ENCODE data around the gene WDR38. TPM values are rescaled to one million over a fixed set of nuclear protein-coding genes. Genes with fewer than 3 reads are reported as not detected.

The WDR38 gene
- total and polyA plus RNA-seq, 12 donors, result 0.04 to 0.22 TPM; not detected in 10

DNA sequence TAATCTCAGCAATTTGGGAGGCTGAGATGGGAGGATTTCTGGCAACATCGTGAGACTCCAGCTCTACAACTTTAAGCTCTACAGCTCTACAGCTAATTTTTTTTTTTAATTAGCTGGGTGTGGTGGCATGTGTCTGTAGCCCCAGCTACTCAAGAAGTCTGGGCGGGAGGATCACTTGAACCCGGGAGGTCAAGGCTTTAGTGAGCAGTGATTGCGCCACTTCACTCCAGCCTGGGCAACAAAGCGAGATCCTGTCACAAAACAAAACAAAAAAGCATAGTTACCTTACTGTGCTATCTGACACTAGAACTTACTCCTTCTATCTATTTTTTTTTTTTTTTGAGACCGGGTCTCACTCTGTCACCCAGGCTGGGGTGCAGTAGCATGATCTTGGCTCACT is 6.3 kb upstream of the WDR38 start:
- peaks cover 4 to 25% (median 13%) of the 10 kb centered on the region in 9 donors for H3K4me1 ChIP-seq
- WGBS, 2 donors, result 85 to 95% methylated on average over 6 of the region's 6 CpGs
- no peak overlapping the region for H3K4me3 ChIP-seq
- H3K27me3 ChIP-seq, result no peaks in the 10 kb centered on the region
- no peaks in the 10 kb centered on the region for H3K9me3 ChIP-seq
- ATAC-seq, result no peak
- no peak overlapping the region for H3K27ac ChIP-seq
- no peaks in the 10 kb centered on the region for H3K36me3 ChIP-seq
- intact Hi-C loops (cut with DNase I), result no loop called here
- no peak for DNase-seq
- TF ChIP-seq, protein P1, sequence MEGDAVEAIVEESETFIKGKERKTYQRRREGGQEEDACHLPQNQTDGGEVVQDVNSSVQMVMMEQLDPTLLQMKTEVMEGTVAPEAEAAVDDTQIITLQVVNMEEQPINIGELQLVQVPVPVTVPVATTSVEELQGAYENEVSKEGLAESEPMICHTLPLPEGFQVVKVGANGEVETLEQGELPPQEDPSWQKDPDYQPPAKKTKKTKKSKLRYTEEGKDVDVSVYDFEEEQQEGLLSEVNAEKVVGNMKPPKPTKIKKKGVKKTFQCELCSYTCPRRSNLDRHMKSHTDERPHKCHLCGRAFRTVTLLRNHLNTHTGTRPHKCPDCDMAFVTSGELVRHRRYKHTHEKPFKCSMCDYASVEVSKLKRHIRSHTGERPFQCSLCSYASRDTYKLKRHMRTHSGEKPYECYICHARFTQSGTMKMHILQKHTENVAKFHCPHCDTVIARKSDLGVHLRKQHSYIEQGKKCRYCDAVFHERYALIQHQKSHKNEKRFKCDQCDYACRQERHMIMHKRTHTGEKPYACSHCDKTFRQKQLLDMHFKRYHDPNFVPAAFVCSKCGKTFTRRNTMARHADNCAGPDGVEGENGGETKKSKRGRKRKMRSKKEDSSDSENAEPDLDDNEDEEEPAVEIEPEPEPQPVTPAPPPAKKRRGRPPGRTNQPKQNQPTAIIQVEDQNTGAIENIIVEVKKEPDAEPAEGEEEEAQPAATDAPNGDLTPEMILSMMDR (IDR thresholded peaks at IDR 0.05), result no peak

DNA sequence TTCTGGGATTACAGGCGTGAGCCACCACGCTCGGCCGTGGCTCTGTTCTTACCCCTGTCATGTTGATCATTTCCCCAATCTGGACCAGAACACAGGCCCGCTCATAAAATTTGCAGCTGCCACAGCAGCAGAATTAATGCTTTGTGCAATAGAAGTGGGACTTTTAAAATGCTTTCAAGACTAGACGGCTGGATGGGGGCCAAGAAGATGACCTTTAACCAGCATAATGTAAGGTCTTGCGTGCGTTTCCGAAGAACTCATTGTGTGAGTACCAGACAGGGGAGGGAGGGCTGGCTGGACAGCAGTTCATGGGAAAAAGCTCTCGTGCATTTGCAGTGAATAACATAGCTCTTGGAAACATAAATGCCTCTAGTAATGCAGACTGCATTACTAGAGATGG is 3.5 kb upstream of the WDR38 start:
- Histone ChIP-seq H3K27ac (peak overlapping the region in 7 of 10 donors; percentile 11 to 92 (median 58)), H3K4me3 (no peak overlapping the region), H3K4me1 (peaks cover 13 to 42% (median 25%) of the 10 kb centered on the region in 9 donors), H3K36me3 (no peaks in the 10 kb centered on the region), H3K9me3 (no peaks in the 10 kb centered on the region), H3K27me3 (no peaks in the 10 kb centered on the region)
- TF ChIP-seq, protein P1 (IDR thresholded peaks at IDR 0.05), result no peak
- WGBS, 2 donors, result 40 to 54% methylated on average over 10 of the region's 10 CpGs
- peak in 1 of 2 donors; percentile 83 for DNase-seq
- intact Hi-C loops (cut with DNase I), result loop anchor here in 3 of 10 donors (2.0 to 10.0 kb wide), 3 partner anchors 69 to 525 kb away; partner anchors contain the start of gene SCAI (in 1 of the 3)
- ATAC-seq, result no peak

DNA sequence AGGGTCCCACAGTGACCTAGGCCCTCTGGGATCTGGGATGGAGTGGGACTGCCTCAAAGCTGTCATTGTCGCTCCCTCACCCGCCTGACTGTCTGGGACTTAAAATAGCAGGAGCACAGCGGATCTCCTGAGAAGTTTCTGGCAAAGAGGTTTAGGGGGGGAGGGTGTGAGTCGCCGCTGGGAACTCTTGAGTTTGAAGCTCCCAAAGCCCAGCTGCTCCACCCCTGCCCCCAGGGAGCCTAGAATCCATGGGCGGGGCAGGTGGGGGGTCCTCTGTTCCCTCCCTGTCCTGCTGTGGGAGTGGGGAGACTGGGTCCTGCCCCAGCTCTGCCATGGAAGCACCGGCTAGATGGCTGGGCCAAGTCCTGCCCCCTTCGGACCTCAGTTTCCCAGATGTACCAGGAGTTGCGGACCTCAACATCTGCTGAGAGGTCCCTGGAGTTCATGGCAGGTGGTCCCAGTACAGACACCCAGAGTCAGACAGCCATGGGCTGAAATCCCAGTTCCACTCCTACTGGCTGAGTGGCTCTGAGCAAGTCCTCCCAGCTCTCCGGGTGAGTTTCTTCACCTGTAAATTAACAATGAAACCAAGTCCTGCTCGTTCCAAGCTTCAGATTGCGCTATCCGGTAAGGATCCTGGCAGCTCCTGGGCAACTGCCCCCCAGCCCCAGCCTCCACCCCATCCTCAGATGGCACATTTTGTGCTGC is 985 bp upstream of the WDR38 start:
- TF ChIP-seq, protein P1 (IDR thresholded peaks at IDR 0.05), result no peak
- WGBS, 2 donors, result 29 to 35% methylated on average over 13 of the region's 13 CpGs
- Histone ChIP-seq H3K27me3 (no peaks in the 10 kb centered on the region), H3K9me3 (no peaks in the 10 kb centered on the region), H3K4me3 (peak overlapping the region in 9 of 10 donors; percentile 9 to 56 (median 51)), H3K36me3 (peaks cover 0 to 13% (median 3%) of the 10 kb centered on the region in 9 donors), H3K4me1 (peaks cover 13 to 42% (median 25%) of the 10 kb centered on the region in 9 donors), H3K27ac (peak overlapping the region; percentile 66 to 92 (median 79))
- peak; percentile 57 to 80 for DNase-seq
- intact Hi-C loops (cut with DNase I), result loop anchor here in 7 of 10 donors (1.0 to 10.0 kb wide), 5 partner anchors 77 to 523 kb away; partner anchors contain the start of gene SCAI (in 1 of the 7)
- peak; percentile 47 to 82 (median 68) for ATAC-seq

DNA sequence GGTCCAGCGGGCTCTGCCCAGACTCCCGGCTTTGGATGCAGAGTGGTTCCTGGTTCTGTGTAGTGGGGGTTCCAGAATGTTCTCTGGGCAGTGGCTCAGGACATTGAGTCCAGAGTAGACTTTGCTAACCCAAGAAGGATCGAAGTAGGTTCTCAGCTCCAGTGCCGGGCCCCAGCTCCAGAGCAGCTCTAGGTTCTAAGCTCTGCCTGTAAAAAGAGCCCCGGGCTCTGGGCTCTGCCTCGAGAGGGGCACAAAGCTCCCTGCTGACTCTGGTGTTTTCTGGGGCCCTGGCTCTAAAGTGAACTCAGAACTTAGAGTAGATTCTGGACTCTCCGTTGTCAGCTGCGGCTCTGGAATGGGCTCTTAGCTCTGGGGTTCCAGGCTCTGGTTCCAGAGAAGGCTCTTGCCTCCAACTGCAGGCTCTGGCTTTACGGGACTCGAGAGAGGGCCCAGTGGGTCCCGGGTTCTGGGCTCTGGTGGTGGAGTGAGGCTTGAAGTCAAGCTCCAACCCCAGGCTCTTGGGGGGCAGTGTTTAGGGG is 414 bp downstream of the WDR38 start:
- 67 to 74% methylated on average over 11 of the region's 11 CpGs for WGBS, 2 donors
- Histone ChIP-seq H3K4me1 (peaks cover 13 to 45% (median 25%) of the 10 kb centered on the region in 9 donors), H3K9me3 (no peaks in the 10 kb centered on the region), H3K4me3 (peak overlapping the region; percentile 9 to 56 (median 48)), H3K27me3 (no peaks in the 10 kb centered on the region), H3K36me3 (peaks cover 0 to 27% (median 17%) of the 10 kb centered on the region in 9 donors), H3K27ac (peak overlapping the region in 9 of 10 donors; percentile 66 to 92 (median 80))
- DNase-seq, result no peak
- ATAC-seq, result peak in 1 of 8 donors; percentile 0
- intact Hi-C loops (cut with DNase I), result loop anchor here in 8 of 10 donors (1.0 to 10.0 kb wide), 6 partner anchors 79 to 521 kb away; partner anchors contain the start of gene SCAI (in 1 of the 8)
- TF ChIP-seq, protein P1 (IDR thresholded peaks at IDR 0.05), result no peak
